Hematopoietic multipotent progenitor cell (in vitro differentiated cells): ENCODE measurements around the gene FOXF1. TPM values are rescaled to one million over a fixed set of nuclear protein-coding genes. Genes with fewer than 3 reads are reported as not detected.

Source experiments
- DNase-seq, 3 donors: peaks; one replicate each; pipeline ENCODE4 v3.0.0-alpha.2; 2011 to 2015; ENCODE audit warnings: low read depth in 2 of 3, low spot score in 2 of 3
- total RNA-seq: library from RNA; depleted of rRNA; stranded (reverse); fragments of >200 nt; gene quantifications from one replicate; pipeline ENCODE4 v1.2.3, GENCODE V29; 2012

FOXF1 gene
- total RNA-seq, 1 donor, result under 0.01 TPM

DNA sequence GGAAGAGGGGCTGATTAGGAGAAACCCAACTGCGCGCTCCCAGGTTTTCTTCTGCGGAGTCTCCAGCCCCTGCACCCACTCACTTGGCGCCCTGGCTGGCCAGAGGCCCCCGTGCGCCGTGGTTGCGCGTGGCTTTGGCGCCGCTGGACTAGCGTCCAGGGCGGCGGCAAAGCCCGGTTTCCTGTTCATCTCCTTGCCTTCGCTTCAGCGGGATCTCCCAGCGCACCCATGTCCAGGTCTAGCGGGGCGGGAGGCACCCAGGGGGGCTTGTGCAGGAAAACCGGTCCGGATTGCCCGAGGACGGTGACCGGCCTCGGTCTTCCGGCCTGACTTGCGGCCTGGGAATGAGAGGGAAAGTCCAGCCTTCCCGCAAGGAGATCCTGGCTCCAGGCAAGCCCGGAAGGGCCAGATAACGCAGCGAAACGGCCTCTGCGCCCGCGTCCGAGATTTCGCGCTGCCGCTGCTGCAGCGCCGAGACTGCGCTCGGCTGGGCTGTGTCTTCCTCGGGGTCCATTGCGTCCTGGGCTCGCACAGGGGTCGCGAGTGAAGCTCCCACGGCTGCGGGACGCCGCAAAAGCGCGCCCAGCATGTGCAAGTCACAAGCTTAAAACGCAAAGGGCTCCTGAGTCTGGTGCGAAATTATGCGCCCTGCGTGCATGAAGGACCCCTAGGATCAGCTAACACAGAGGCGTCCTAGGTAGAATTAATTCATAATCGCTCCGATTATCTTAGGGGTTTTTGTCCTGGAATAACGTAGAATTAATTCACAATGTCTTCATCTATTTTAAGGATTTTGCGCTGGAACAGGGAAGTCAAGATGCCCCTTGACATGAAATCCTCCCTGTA is 5.7 kb downstream of the FOXF1 start:
- DNase-seq, result no peak

DNA sequence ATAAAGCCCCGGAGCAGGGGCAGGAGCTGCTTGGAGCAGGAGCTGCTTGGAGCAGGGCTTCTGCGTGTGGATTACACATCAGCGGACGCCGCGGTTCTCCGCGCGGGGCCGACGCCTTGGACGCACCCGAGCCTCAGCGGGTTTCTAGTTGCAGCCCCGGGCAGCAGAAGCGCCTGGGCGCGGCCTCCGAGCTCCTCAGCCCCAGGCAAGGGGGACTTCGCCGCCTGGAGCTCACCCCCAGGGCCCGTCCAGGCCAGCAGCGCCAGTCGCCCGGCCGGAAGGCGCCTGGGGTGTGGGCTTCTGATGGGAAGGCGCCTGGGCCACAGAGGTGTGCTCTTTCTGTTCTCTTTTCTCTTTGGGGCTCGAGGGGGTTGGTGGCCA is 6.3 kb downstream of the FOXF1 start:
- no peak for DNase-seq

DNA sequence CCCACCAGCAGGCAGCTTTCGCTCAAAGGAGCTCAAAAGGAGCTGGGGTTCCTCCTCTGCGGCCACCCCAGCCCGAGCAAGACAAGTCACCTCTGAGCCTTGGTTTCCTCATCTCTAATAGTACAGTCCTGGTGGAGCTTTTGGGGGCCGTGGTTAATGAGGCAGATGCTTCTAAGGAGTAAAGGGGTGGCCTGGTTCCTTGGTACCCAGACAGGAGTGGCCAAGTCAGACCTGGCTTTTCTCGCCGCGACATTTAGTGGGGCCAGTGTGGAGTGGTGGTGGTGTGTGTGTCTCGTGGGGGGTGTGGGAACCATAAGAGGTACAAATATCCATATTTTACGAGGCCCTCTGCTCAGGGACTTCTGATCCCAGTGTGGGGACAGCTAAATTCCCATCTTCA is 6.7 kb downstream of the FOXF1 start:
- DNase-seq, result no peak

DNA sequence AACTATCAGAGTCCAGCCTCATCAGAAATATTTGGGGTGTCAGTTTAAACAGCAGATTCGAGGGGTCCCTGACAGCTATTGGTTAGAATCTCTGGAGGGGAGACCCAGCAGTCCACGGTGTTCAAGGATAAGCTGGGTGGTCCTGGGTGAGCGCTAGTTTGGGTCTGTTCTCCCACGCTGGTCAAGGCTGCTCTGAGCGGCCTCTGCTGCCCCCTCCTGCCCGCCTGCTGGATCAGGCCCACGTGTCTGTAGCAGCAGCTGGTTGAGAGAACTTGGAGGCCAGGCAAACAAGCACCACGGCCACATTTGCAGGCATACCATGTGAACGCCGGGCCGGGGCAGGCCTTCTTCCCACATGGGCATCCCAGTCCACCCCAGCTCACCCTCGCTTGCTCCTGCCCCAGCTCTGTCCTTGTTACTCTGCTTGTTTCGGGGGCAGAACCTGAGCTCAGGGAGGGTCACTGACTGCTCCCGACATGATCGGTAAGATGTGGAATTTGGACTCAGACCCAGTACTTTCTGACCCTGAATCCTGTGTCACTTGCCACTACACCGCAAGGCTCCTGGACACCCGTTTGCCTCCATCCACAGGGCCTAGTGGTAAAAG is 7.4 kb downstream of the FOXF1 start:
- DNase-seq, result peak in 1 of 3 donors; percentile 65

DNA sequence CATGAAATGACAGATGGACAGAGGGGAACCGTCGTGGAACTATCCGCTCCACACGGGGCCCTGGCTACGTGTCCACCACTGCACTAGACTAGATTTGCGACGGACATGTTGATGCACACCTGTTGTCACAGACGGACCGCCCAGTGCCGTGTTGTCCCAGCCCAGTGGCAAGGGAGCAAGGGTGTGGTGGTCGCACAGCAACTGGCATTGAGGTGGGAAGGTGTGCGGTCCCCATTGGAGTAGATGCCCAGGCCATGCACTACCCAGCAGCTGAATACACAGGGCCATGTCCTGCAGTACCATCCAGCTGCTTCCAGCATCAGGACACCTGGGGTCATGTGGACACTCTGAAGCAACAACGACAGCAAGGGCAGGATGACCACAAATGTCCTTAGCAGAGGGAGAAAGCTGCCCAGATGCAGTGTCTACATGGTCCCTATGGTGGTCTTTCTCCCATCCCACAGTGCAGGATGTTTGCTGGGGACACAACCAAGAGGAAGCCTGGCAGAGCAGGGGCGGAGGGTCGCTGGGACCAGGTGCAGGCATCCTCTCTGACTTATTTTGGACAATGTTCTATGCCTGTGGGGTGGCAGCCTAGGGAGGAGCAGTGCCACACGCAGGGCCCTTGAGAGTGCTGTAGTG is 8.8 kb downstream of the FOXF1 start:
- DNase-seq, result no peak

DNA sequence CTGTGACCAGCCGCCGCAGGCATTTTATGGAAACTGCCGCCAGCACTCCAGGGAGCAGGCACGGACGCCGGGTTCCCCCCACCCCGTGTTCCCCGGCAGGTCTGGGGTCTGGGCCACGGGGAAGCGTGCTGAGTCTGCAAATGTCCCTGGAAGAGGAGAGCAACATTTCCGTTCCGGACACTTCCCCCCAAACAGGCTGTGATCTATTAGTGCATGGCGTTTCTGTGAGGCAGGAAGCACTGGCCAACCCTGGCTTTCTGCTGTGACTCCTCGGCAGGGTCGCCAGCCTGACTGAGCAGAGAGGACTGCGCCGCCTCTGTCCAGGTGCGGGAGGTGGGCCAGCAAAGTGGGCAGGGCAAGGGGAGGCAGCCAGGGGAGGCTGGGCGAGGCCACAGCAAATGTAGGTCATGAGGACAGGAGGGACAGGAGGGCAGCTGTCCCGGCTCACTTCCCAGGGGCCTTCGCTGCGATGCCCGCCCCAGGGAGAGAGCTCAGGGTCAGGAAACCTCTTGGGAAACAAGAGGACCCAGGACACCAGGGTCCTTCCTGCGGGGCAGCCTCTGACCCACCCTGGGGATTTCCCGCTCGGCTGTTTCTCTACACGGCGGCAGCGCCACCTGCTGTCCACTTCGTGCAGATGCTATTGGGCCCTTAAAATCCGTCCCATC is 9.5 kb downstream of the FOXF1 start:
- peak; percentile 13 to 67 (median 59) for DNase-seq

DNA sequence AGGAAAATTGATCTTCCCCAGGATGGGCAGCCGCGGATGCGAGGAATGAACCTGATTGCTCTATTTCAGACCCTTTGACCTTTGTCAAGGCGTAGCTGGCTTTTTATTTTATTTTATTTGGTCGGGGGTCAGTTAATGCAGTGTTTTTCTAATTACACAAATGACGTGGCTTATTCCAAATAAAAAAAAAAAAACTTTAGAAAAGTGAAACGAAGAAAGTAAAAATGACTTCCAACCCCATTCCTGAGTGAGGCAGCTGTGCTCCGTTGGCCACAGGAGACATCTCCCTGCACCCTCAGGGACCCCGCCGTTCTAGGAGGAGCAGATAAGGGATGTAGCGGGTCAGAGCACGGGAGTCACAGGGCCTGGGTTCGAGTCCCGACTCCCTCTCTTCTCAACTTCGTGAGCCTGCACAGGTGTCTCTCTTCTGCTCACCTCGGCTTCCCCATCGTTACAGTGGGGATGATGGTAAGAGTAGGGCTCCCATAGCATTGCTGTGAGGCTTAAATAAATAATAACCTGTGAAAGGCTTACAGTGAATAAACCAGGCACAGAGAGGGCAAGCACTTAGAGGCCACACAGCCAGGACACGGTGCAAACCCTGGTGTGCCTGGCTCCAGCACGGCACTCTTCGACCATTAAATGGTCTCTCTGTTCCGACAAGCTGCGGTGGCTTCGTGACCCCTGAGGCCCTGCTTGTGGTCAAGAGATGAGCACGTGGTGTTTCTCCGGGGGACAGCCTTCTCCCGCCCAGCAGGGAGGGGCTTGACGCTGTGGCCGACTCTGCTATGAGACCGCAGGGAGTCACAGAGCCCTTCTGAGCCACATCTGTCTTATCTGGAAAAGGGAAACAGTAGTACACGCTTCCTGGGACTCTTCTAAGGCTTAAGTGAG is 10.2 kb downstream of the FOXF1 start:
- DNase-seq, result no peak

DNA sequence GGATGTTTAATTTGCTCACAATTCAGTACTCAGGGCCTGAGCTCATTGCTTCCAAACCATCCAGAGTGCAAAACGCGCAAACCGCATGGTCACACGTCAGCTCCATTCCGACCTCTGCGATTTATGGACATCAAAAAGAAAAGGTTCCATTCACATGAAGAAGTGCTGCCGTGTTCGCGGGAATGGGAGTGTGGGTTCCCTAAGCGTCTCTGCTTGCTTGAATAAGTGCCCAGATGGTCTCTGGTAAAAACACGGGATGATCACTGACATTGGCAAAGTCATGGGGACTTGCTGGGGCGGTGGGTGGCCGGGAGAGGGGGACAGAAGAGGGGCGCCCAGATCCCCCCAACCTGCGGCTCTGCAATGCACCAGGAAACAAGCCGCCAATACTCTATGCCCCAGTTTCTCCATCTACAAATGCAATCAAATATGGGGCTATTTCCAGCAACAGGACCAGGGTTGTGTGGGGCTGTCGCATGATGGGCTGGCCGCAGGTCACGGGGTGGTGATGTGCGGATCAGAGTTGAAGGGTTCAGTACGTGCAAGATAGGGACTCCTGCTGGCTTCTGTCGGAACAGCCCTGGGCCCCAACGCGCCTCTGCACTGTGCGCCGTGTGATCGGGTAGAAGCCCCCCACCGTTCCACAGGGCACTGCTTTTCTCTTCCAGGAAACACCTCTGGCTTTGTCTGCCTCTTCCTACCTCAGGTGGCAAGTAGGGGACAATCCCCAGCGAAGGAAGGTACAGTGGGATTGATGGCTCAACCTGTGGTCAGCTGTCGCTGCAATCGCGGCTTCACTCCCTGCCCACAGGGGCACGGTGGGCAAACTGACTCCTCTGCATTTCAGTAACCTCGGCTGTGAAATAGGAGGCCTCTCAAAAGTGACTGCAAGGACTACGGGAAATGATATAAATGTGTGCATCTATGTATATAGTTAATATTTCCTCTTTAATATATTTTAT is 11.2 kb downstream of the FOXF1 start:
- DNase-seq, result no peak

DNA sequence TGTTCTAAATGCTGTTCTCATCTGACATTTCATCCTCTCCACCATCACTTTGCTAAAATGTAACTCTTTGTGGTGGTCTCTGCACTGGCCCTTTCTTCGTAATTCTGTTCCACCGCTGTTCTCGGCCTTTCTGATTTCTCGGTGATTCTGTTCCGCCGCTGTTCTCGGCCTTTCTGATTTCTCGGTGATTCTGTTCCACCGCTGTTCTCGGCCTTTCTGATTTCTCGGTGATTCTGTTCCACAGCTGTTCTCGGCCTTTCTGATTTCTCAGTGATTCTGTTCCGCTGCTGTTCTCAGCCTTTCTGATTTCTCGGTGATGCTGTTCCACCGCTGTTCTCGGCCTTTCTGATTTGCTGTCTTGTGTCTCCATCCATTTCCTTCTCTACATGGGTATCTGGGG is 12.3 kb downstream of the FOXF1 start:
- no peak for DNase-seq

DNA sequence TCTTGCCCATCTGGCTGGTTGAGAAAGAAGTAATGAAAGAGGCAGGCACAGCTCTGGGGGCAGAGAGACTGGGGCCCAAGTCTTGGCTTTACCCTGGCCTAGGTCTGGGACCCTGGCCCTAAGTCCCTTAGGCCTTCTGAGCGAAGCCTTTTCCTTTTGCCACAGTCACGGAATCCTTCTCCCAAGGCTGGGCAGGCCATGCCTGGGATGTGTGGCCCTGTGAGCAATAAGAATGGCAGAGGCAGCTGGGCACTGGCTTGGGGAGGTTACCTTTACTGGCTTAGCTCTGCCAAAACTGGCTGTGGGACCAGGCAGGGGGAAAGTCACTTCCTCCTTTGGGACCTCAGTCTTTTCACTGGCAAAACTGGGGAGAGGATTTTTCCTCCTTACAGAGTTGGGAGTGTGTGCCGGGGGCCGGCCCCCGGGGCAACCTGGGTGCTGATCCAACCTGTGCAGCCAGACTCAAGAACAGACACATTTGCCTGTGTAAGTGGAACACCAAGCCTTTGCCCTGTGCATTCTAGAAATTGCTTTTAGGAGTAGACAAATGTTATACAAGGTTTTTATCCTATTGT is 12.9 kb downstream of the FOXF1 start:
- DNase-seq, result no peak

DNA sequence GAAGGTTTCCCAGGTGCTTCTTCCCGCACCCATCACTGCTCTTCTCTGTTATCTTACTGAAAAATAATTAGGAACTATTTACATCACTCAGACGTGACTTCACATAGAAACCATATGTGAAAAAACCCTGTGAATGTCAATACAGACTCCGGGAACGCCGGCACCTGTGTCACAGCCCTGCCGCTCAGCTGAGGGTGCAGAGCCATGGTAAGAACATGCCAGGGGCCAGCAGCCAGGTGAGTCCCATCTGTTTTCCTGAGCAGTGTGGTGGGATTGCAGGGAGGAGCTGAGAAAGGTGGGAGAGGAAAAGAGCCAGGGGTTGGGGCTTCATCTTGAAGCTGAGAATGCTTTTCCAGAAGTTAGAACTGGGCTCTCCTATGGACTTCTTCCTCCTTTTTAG is 13.7 kb downstream of the FOXF1 start:
- DNase-seq, result no peak

DNA sequence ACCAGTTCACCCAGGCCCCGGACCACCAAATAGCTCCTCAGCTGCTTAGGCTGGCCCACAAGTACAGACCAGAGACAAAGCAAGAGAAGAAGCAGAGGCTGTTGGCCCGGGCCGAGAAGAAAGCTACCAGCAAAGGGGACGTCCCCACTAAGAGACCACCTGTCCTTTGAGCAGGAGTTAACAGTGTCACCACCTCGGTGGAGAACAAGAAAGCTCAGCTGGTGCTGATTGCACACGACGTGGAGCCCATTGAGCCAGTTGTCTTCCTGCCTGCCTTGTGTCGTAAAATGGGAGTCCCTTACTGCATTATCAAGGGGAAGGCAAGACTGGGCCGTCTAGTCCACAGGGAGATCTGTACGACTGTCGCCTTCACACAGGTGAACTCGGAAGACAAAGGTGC is 15.4 kb downstream of the FOXF1 start:
- DNase-seq, result no peak

DNA sequence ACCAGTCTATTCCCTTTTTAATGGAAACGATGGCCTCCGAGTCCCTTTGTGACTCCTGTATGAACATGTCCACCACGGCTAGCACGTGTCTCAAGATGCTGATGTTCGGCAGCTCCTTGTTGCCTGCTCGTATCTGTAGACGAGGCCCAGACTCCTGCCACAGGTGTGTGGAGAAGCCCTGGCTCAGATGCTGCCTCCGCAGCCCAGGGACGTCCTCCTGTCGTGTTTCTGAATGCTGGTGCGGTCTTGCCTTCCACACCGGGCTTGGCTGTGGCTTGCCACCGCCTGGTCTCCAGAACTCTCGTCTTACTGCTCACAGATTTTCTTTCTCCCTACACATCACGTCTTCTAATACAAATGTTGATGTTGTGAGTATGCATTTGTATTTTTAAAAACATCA is 17.0 kb downstream of the FOXF1 start:
- DNase-seq, result no peak

DNA sequence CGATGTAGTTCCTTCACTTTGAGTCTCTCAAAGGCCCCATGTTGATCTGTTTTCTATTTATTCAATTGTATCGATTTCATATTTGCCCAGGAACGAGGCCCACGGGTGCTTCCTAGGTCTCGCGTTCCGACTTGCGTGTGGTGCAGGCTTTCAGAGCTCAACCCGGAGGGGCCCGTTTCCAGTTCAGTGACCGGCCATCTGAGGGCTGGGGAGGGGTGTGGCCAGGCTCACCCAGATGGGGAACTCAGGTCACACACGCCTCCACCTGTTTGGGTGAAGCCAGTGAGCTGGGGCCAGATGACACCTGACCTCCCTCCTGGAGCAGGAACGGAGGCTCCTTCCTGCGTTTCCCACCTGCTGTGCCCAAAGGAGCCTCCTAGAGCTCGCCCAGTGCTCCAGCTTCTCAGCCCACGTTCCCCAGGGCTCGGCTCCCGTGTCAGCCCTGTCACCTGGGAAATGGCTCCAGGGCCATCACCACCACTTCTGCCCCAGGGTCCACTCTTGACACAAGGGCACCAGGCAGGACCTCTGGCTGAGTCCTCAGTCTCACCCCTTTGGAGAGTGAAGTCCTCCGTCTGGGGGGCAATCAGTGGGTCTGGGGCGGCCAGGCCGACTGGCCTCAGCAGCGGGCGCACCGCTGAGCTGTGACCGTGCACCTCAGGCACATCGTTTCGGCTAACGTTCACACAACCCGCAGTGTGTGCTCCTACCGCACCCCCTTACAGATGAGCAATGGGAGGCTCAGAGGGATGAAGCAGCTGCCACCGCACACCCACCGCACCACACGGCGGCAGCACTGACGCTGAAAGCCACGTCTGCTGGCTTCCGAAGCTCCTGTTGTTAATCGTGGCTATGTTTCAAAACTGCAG is 18.0 kb downstream of the FOXF1 start:
- DNase-seq, result no peak

DNA sequence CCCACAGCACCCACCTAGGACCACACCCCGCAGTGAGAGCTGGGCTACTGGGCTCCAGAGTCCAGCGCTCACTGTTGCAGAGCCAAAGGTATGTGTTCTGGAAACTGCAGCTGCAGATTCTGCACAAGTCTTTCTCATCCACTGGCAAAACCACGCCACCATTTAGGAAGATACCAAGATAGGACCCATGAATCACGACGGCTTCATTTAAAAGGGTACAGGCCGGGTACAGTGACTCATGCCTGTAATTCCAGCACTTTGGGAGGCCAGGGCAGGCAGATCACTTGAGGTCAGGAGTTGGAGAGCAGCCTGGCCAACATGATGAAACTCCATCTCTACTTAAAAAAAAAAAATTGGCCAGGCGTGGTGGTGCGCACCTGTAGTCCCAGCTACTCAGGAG is 18.8 kb downstream of the FOXF1 start:
- DNase-seq, result no peak

DNA sequence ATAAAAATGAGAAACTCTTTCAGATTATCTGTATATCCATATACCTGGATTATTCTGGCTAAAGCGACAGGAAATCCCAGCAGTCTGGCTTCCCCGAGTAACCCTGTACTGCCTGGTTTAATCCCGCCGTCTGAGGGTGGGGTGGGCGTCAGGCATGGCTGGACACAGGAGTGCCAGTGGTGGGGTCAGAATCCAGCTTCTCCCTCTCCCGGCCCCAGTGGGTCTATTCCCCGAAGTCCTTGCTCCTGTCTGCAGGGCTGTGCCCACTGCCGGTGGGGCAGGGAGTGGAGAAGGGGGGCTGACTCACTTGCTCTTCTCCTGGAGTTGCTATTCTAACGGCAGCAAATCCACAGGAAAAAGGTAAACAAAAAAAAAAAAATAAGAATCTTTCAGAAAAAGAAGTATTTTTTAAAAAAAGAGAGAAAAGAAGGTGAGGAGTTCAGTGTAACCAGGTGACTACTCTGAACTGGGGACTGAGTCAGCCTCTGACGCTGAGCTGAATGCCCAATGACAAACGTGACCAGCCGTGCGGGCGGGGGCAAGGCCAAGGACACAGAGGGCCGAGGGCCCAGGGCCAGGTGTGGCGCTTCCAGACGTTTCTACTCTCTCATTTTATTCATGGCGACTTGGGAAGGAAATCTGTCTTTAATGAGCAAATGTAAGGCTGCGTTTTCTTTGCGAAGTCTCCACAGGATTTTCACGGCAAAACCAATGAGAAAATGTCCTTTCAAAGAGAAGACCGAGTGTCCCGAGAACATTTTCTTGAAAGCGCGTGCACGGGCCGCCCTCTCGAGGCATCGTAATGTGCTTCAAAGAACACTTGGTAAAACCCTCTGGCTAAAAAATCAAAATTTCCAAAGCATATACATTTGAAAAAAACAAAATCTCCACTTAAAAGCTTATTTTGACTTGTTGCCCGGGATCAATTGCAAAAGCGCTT is 20.2 kb downstream of the FOXF1 start:
- DNase-seq, result no peak

DNA sequence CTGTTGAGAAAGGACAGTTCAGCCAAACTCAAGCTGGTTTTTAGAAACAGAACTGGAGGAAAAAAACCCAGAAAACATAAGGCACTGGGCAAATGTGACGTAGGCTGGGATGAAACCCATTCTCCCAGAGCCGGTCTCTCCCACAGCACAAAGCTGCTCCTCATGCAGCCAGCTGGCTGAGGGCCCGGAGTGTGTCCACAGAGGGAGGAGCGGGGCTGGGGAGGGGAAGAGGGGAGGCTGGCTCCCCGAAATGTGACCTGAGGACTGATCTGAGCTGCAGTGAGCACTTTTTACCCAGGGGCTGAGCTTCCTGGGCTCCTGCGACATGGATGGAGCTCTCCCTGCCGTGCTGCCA is 20.8 kb downstream of the FOXF1 start:
- no peak for DNase-seq
